Calu3 (cell line): Measurements from ENCODE around the gene ARHGEF11. TPM values are rescaled to one million over a fixed set of nuclear protein-coding genes. Genes with fewer than 3 reads are reported as not detected.
A peak's percentile ranks its signal among the peaks of the same experiment; 100 is the strongest.

Source experiments
- BruUV-seq: library from RNA; stranded (reverse); fragments of 400-500 nt; replicated peaks from 2 replicates; lab custom pipeline; 2021; lab: Mats Ljungman, UMichigan
- CTCF ChIA-PET: fragments of 300-600 bp; sonication (Branson Sonifier 250); formaldehyde crosslinking; loops from one replicate; lab custom pipeline; 2022; ENCODE audit warnings: antibody characterized with exemption; lab: Charles Lee
- DNase-seq: peaks from one replicate; pipeline ENCODE4 v3.0.0; 2022
- H3K27ac Mint-ChIP-seq: one replicate; pipeline ENCODE4 v1.8.0; 2022; ENCODE audit warnings: mixed read lengths; ENCODE audit not compliant: unreplicated experiment
- H3K27me3 Mint-ChIP-seq: one replicate; pipeline ENCODE4 v1.8.0; 2022; ENCODE audit warnings: mixed read lengths; ENCODE audit not compliant: unreplicated experiment
- H3K36me3 Mint-ChIP-seq: one replicate; pipeline ENCODE4 v1.8.0; 2022; ENCODE audit warnings: mild to moderate bottlenecking, moderate library complexity, mixed read lengths; ENCODE audit not compliant: insufficient read depth, unreplicated experiment
- H3K4me1 Mint-ChIP-seq: one replicate; pipeline ENCODE4 v1.8.0; 2022; ENCODE audit warnings: mild to moderate bottlenecking, low read depth, mixed read lengths; ENCODE audit not compliant: unreplicated experiment
- H3K4me3 Mint-ChIP-seq: one replicate; pipeline ENCODE4 v1.8.0; 2022; ENCODE audit warnings: mild to moderate bottlenecking, low read depth, moderate library complexity, mixed read lengths; ENCODE audit not compliant: unreplicated experiment
- H3K9me3 Mint-ChIP-seq: one replicate; pipeline ENCODE4 v1.8.0; 2022; ENCODE audit warnings: low read depth, mixed read lengths; ENCODE audit not compliant: unreplicated experiment
- intact Hi-C: fragments of 100-400 bp; cut with micrococcal nuclease; formaldehyde crosslinking; loops from one replicate; pipeline ENCODE4 v1.10.0; 2022; ENCODE audit not compliant: unreplicated experiment
- total RNA-seq: library from RNA; stranded (reverse); gene quantifications from 2 replicates; pipeline ENCODE4 v1.2.3, GENCODE V29; 2022
- TF ChIP-seq, protein P1 (sequence below): fragments of 200-600 bp; IDR thresholded peaks from one replicate; pipeline ENCODE4 v1.8.0; 2022; ENCODE audit warnings: antibody characterized with exemption; ENCODE audit not compliant: unreplicated experiment

The ARHGEF11 gene
- total RNA-seq, 1 experiment from 2014 or later = 44.1 TPM

DNA sequence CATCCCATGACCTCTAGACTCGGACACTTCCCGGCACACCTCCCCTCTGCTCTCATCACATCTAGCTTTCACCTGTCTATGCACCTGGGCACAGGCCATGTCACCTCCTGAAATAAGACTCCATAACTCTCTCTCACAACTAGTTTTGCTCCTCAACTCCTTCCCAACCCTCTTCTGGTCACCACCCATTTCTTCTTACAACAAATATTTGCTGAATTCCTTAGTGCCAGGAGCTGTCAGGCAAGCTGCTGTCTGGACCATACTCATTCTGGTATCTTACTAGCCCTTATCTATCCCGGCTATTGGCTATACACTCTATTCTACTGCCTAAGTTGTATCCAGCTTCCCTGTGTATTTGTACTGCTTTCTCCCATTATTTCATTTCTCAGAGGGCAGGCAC is 76.0 kb downstream of the ARHGEF11 start:
- H3K4me3 Mint-ChIP-seq = no peak overlapping the region
- no TSS peak for BruUV-seq
- H3K4me1 Mint-ChIP-seq = no peaks in the 10 kb centered on the region
- H3K27ac Mint-ChIP-seq = no peak overlapping the region
- no peaks in the 10 kb centered on the region for H3K36me3 Mint-ChIP-seq
- intact Hi-C loops = no loop called here
- no peak for DNase-seq
- no peaks in the 10 kb centered on the region for H3K27me3 Mint-ChIP-seq
- CTCF ChIA-PET = no interaction called here
- TF ChIP-seq, protein P1, sequence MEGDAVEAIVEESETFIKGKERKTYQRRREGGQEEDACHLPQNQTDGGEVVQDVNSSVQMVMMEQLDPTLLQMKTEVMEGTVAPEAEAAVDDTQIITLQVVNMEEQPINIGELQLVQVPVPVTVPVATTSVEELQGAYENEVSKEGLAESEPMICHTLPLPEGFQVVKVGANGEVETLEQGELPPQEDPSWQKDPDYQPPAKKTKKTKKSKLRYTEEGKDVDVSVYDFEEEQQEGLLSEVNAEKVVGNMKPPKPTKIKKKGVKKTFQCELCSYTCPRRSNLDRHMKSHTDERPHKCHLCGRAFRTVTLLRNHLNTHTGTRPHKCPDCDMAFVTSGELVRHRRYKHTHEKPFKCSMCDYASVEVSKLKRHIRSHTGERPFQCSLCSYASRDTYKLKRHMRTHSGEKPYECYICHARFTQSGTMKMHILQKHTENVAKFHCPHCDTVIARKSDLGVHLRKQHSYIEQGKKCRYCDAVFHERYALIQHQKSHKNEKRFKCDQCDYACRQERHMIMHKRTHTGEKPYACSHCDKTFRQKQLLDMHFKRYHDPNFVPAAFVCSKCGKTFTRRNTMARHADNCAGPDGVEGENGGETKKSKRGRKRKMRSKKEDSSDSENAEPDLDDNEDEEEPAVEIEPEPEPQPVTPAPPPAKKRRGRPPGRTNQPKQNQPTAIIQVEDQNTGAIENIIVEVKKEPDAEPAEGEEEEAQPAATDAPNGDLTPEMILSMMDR = no peak
- no peaks in the 10 kb centered on the region for H3K9me3 Mint-ChIP-seq

- no peak overlapping the region for H3K4me3 Mint-ChIP-seq
- CTCF ChIA-PET = no interaction called here
- no peaks in the 10 kb centered on the region for H3K4me1 Mint-ChIP-seq
Observed at GRCh38 chr1:156964441-156964840, 81.1 kb downstream of the ARHGEF11 start.

DNA sequence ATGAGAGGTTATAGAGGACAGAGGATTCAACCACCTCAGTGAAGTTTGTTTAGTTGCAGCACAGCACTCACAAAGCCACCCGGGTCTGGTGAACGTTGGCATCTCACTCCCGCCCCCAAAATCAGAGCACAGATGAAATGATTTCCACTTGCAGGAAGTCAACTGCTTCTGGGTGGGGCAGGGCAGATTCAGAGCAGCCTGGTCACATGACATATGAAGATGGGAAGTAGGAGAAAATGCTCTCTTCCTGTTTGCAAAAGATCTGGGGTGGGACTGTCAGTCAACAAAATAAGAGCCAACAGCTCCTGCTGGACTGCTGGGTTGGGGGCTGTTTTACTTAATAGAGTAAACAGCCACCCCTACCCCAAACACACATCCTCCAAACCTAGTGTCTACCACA is 81.9 kb downstream of the ARHGEF11 start:
- no peak for DNase-seq
- Mint-ChIP-seq H3K27ac (no peak overlapping the region), H3K9me3 (no peaks in the 10 kb centered on the region), H3K27me3 (no peaks in the 10 kb centered on the region), H3K36me3 (peaks cover 2% of the 10 kb centered on the region), H3K4me1 (peaks cover under 1% of the 10 kb centered on the region), H3K4me3 (no peak overlapping the region)
- TF ChIP-seq, protein P1 = no peak
- CTCF ChIA-PET = no interaction called here
- no TSS peak for BruUV-seq
- intact Hi-C loops = no loop called here

More at GRCh38 chr1:156964441-156964840, 81.1 kb downstream of the ARHGEF11 start:
- no peaks in the 10 kb centered on the region for H3K27me3 Mint-ChIP-seq
- H3K9me3 Mint-ChIP-seq = no peaks in the 10 kb centered on the region
- TF ChIP-seq, protein P1 = no peak
- H3K36me3 Mint-ChIP-seq = no peaks in the 10 kb centered on the region
- DNase-seq = no peak
- intact Hi-C loops = no loop called here
- no TSS peak for BruUV-seq
- no peak overlapping the region for H3K27ac Mint-ChIP-seq

GRCh38 chr1:156961709-156962108 is 83.8 kb downstream of the ARHGEF11 start:
- Mint-ChIP-seq H3K4me3 (no peak overlapping the region), H3K27ac (no peak overlapping the region), H3K9me3 (no peaks in the 10 kb centered on the region), H3K4me1 (peaks cover 11% of the 10 kb centered on the region), H3K27me3 (no peaks in the 10 kb centered on the region), H3K36me3 (peaks cover 17% of the 10 kb centered on the region)
- peak; percentile 27 for DNase-seq
- intact Hi-C loops = no loop called here
- no TSS peak for BruUV-seq
- CTCF ChIA-PET = no interaction called here
- TF ChIP-seq, protein P1 = peak; percentile 20
